OCI-LY7 (cell line): Measurements from ENCODE around the gene ZFP37. TPM values are rescaled to one million over a fixed set of nuclear protein-coding genes. Genes with fewer than 3 reads are reported as not detected.

ENCODE experiments used
- BruUV-seq: library from RNA; stranded (reverse); fragments of 400-500 nt; replicated peaks from 2 replicates; lab custom pipeline; 2021; lab: Mats Ljungman, UMichigan
- CTCF ChIA-PET: fragments of 300-600 bp; sonication (Branson Sonifier 250); formaldehyde crosslinking; loops from one replicate; lab custom pipeline; 2022; ENCODE audit warnings: antibody characterized with exemption; ENCODE audit not compliant: unreplicated experiment; lab: Charles Lee
- POLR2A ChIA-PET: fragments of 300-600 bp; sonication (Branson Sonifier 250); formaldehyde crosslinking; loops from one replicate; lab custom pipeline; 2022; ENCODE audit warnings: antibody characterized with exemption; lab: Charles Lee
- DNase-seq: peaks from one replicate; pipeline ENCODE4 v3.0.0-alpha.2; 2015; ENCODE audit warnings: low spot score
- H2AFZ ChIP-seq: fragments of 200-600 bp; sonication (generic), shearing (Covaris generic); 2 replicates; pipeline ENCODE4 v1.6.1; 2014; ENCODE audit warnings: mild to moderate bottlenecking, antibody characterized with exemption, low read length, moderate library complexity
- H3K27ac ChIP-seq: fragments of 200-600 bp; sonication (generic); 2 replicates; pipeline ENCODE4 v1.5.1; 2014; ENCODE audit warnings: mixed run types, low read depth, mild to moderate bottlenecking, moderate library complexity, low read length, inconsistent platforms; ENCODE audit not compliant: poor library complexity, severe bottlenecking
- H3K36me3 ChIP-seq: fragments of 200-600 bp; sonication (generic); 2 replicates; pipeline ENCODE4 v1.6.1; 2014; ENCODE audit warnings: mild to moderate bottlenecking, antibody characterized with exemption, low read length, moderate library complexity, mixed read lengths; ENCODE audit not compliant: insufficient read depth
- H3K4me1 ChIP-seq: fragments of 200-600 bp; sonication (generic); 2 replicates; pipeline ENCODE4 v1.5.1; 2014; ENCODE audit warnings: mild to moderate bottlenecking, low read length; ENCODE audit not compliant: insufficient read depth, poor library complexity, severe bottlenecking
- H3K4me2 ChIP-seq: fragments of 200-600 bp; sonication (generic); 2 replicates; pipeline ENCODE4 v1.6.1; 2014; ENCODE audit warnings: mild to moderate bottlenecking, low read length
- H3K4me3 ChIP-seq: fragments of 200-600 bp; sonication (generic); 2 replicates; pipeline ENCODE4 v1.5.1; 2014; ENCODE audit warnings: mild to moderate bottlenecking, low read depth, low read length; ENCODE audit not compliant: poor library complexity, severe bottlenecking
- H3K79me2 ChIP-seq: fragments of 200-600 bp; sonication (generic); 2 replicates; pipeline ENCODE4 v1.6.1; 2016; ENCODE audit warnings: low read depth, mild to moderate bottlenecking, low read length, moderate library complexity, mixed read lengths; ENCODE audit not compliant: insufficient read depth
- H3K9me2 ChIP-seq: fragments of 200-600 bp; sonication (generic); 2 replicates; pipeline ENCODE4 v1.6.1; 2016; ENCODE audit warnings: mild to moderate bottlenecking, low read length, mixed read lengths; ENCODE audit not compliant: insufficient read depth
- H3K9me3 ChIP-seq: fragments of 200-600 bp; sonication (generic); 2 replicates; pipeline ENCODE4 v1.6.1; 2014; ENCODE audit warnings: mild to moderate bottlenecking, mixed run types, low read length, mixed read lengths
- H4K20me1 ChIP-seq: fragments of 200-600 bp; sonication (generic); 2 replicates; pipeline ENCODE4 v1.6.1; 2014; ENCODE audit warnings: mild to moderate bottlenecking, antibody characterized with exemption, low read length, moderate library complexity, mixed read lengths; ENCODE audit not compliant: insufficient read depth
- CTCF ChIP-seq: fragments of 200-600 bp; sonication (generic); conservative IDR thresholded peaks from 2 replicates; pipeline ENCODE4 v1.5.1; 2014; ENCODE audit warnings: mild to moderate bottlenecking, antibody characterized with exemption, low read length, moderate library complexity, mixed read lengths
- EZH2phosphoT487 ChIP-seq: fragments of 200-600 bp; sonication (generic); IDR thresholded peaks from 2 replicates; pipeline ENCODE4 v1.6.1; 2018; ENCODE audit warnings: low read depth, borderline replicate concordance, mild to moderate bottlenecking, mixed run types, antibody characterized with exemption, low read length, moderate library complexity, mixed read lengths
- intact Hi-C: fragments of 100-400 bp; cut with micrococcal nuclease; formaldehyde crosslinking; loops from one replicate; pipeline ENCODE4 v1.10.0; 2022; ENCODE audit not compliant: unreplicated experiment
- total RNA-seq, 2 experiments: library from RNA; depleted of rRNA in 1 of 2; stranded (reverse); fragments of >200 nt in 1 of 2; shearing (Covaris generic) in 1 of 2; gene quantifications; 2 replicates each; pipeline ENCODE4 v1.2.3, GENCODE V29; 2014 to 2022

Gene ZFP37
- total RNA-seq, 2 experiments from 2014 or later = 1.3 to 2.3 TPM

GRCh38 chr9:113005777-113006176, 50.7 kb downstream of the ZFP37 start:
- Histone ChIP-seq H3K79me2 (no peaks in the 10 kb centered on the region), H3K27ac (no peak overlapping the region), H3K9me3 (no peaks in the 10 kb centered on the region), H4K20me1 (no peaks in the 10 kb centered on the region), H3K4me2 (no peak overlapping the region), H3K36me3 (no peaks in the 10 kb centered on the region), H3K4me3 (no peak overlapping the region), H2AFZ (no peak overlapping the region), H3K9me2 (no peaks in the 10 kb centered on the region), H3K4me1 (no peaks in the 10 kb centered on the region)
- no peak for TF ChIP-seq CTCF
- TF ChIP-seq EZH2phosphoT487 = no peak
- intact Hi-C loops = no loop called here
- no TSS peak for BruUV-seq
- POLR2A ChIA-PET = interaction anchor here (0.6 kb wide), 1 partner anchor 795 kb away, joined by 3 read pairs; no protein-coding TSS in a partner anchor
- DNase-seq = no peak
- CTCF ChIA-PET = no interaction called here

DNA sequence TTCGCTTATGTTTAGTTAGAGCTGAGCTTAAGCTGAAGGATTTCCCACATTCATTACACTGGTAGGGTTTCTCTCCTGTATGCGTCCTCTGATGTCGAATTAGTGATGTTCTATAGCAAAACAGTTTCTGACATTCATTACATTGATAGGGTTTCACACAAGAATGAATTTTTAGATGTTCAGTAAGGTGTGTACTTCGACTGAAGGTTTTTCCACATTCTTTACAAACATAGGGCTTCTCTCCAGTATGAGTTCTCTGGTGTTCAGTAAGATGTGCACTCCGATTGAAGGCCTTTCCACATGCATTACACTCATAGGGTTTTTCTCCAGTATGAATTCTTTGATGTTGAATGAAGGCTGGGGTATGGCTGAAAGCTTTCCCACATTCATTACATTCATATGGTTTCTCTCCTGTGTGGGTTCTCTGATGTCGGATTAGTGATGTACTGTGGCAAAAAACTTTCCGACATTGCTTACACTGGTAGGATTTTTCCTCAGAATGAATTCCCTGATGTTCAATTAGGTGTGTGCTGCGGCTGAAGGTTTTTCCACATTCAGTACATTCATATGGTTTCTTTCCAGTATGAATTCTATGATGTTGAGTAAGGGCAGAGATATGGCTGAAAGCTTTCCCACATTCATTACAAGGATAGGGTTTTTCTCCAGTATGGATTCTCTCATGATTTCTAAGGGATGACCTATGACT, 59.1 kb downstream of the ZFP37 start:
- H3K9me2 ChIP-seq = no peaks in the 10 kb centered on the region
- H3K4me1 ChIP-seq = no peaks in the 10 kb centered on the region
- no peak overlapping the region for H3K27ac ChIP-seq
- H4K20me1 ChIP-seq = no peaks in the 10 kb centered on the region
- H3K36me3 ChIP-seq = no peaks in the 10 kb centered on the region
- H3K9me3 ChIP-seq = peaks cover 15% of the 10 kb centered on the region; the same call in 1 of the 2 replicates
- TF ChIP-seq CTCF (no peak), EZH2phosphoT487 (no peak)
- CTCF ChIA-PET = no interaction called here
- intact Hi-C loops = no loop called here
- H3K4me2 ChIP-seq = no peak overlapping the region
- DNase-seq = no peak
- no peak overlapping the region for H2AFZ ChIP-seq
- H3K4me3 ChIP-seq = no peak overlapping the region
- POLR2A ChIA-PET = no interaction called here
- no peaks in the 10 kb centered on the region for H3K79me2 ChIP-seq
- no TSS peak for BruUV-seq

Other genes with a start within 250 kb of the ZFP37 start
- gene SLC46A2, start 165.8 kb downstream of the ZFP37 start, total RNA-seq (2014; rRNA removed; shearing (Covaris generic)) = not detected in 2 replicates
- gene SLC46A2, start 165.8 kb downstream of the ZFP37 start, total RNA-seq (2022) = not detected in 2 replicates
- 0.59 TPM in 1 of 2 replicates, not detected in the other for gene ZNF883, start 44.5 kb downstream of the ZFP37 start, total RNA-seq (2014; rRNA removed; shearing (Covaris generic))
- 0.33 TPM in 1 of 2 replicates, not detected in the other for gene ZNF883, start 44.5 kb downstream of the ZFP37 start, total RNA-seq (2022)
- 0.70 and 2.7 TPM in 2 replicates for gene SLC31A2, start 94.3 kb upstream of the ZFP37 start, total RNA-seq (2014; rRNA removed; shearing (Covaris generic))
- gene SLC31A2, start 94.3 kb upstream of the ZFP37 start, total RNA-seq (2022) = 1.3 and 2.2 TPM in 2 replicates
- 25.5 and 39.9 TPM in 2 replicates for gene FKBP15, start 164.6 kb upstream of the ZFP37 start, total RNA-seq (2014; rRNA removed; shearing (Covaris generic))
- 47.3 and 58.0 TPM in 2 replicates for gene FKBP15, start 164.6 kb upstream of the ZFP37 start, total RNA-seq (2022)
- gene SLC31A1, start 164.8 kb upstream of the ZFP37 start, total RNA-seq (2014; rRNA removed; shearing (Covaris generic)) = 3.9 and 4.7 TPM in 2 replicates
- 12.4 and 16.7 TPM in 2 replicates for gene SLC31A1, start 164.8 kb upstream of the ZFP37 start, total RNA-seq (2022)
- 29.9 and 42.5 TPM in 2 replicates for gene CDC26, start 218.8 kb upstream of the ZFP37 start, total RNA-seq (2014; rRNA removed; shearing (Covaris generic))
- 39.7 and 39.9 TPM in 2 replicates for gene CDC26, start 218.8 kb upstream of the ZFP37 start, total RNA-seq (2022)
- gene PRPF4, start 218.9 kb upstream of the ZFP37 start, total RNA-seq (2014; rRNA removed; shearing (Covaris generic)) = 27.4 and 27.8 TPM in 2 replicates
- gene PRPF4, start 218.9 kb upstream of the ZFP37 start, total RNA-seq (2022) = 35.8 and 39.9 TPM in 2 replicates
- not detected in 2 replicates for gene RNF183, start 246.7 kb upstream of the ZFP37 start, total RNA-seq (2014; rRNA removed; shearing (Covaris generic))
- gene RNF183, start 246.7 kb upstream of the ZFP37 start, total RNA-seq (2022) = not detected in 2 replicates